Ishikawa (cell line): ENCODE results near the gene GAS2L3.

ENCODE experiments used
- CEBPB ChIP-seq: IDR thresholded peaks from 2 replicates; pipeline ENCODE4 v1.6.1; 2012
- CREB1 ChIP-seq: IDR thresholded peaks from 2 replicates; pipeline ENCODE4 v1.6.1; 2012; ENCODE audit warnings: low read depth
- EGR1 ChIP-seq: IDR thresholded peaks from 2 replicates; pipeline ENCODE4 v1.6.1; 2012
- EP300 ChIP-seq: IDR thresholded peaks from 2 replicates; pipeline ENCODE4 v1.6.1; 2012; ENCODE audit warnings: borderline replicate concordance
- FOXM1 ChIP-seq: IDR thresholded peaks from 2 replicates; pipeline ENCODE4 v1.6.1; 2012; ENCODE audit warnings: low read depth, borderline replicate concordance
- NFIC ChIP-seq: IDR thresholded peaks from 2 replicates; pipeline ENCODE4 v1.6.1; 2012
- RAD21 ChIP-seq: IDR thresholded peaks from 2 replicates; pipeline ENCODE4 v1.6.1; 2012; ENCODE audit warnings: low read depth
- TAF1 ChIP-seq: IDR thresholded peaks from 2 replicates; pipeline ENCODE4 v1.6.1; 2012; ENCODE audit warnings: low read depth, mild to moderate bottlenecking
- TCF12 ChIP-seq: IDR thresholded peaks from 2 replicates; pipeline ENCODE4 v1.6.1; 2012; ENCODE audit warnings: low read depth
- TEAD4 ChIP-seq: IDR thresholded peaks from 2 replicates; pipeline ENCODE4 v1.6.1; 2012
- YY1 ChIP-seq: IDR thresholded peaks from 2 replicates; pipeline ENCODE4 v1.6.1; 2012; ENCODE audit warnings: low read depth
- ZBTB7A ChIP-seq: IDR thresholded peaks from 2 replicates; pipeline ENCODE4 v1.6.1; 2012; ENCODE audit warnings: low read depth
- TF ChIP-seq, protein P1 (sequence below): IDR thresholded peaks from 2 replicates; pipeline ENCODE4 v1.6.1; 2012
- TF ChIP-seq, protein P2 (sequence below): IDR thresholded peaks from 2 replicates; pipeline ENCODE4 v1.6.1; 2012
- TF ChIP-seq, protein P3 (sequence below): IDR thresholded peaks from 2 replicates; pipeline ENCODE4 v1.6.1; 2012; ENCODE audit warnings: low read depth, mild to moderate bottlenecking

The GAS2L3 gene

DNA sequence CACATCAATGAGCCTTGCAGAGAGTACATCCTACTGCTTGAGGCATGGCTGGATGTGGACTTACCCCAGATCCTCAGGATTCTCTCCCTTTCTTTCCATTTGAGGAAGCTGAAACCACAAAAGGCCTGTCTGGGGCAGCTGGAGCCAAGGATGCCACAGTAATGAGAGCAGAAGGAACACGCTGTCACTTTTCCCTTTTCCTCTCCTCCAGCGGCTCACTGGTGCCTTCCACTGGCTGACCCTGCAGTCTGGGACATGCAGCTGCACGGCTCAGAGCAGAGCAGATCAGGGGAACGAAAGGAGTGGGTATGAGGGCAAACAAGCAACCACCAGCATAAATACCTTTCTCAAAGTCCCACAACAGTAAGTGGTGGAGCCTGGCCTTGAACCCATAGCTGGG, 78.2 kb downstream of the GAS2L3 start:
- no peak for TF ChIP-seq YY1
- no peak for TF ChIP-seq FOXM1
- no peak for TF ChIP-seq RAD21
- TF ChIP-seq TCF12, result no peak
- TF ChIP-seq, protein P1, sequence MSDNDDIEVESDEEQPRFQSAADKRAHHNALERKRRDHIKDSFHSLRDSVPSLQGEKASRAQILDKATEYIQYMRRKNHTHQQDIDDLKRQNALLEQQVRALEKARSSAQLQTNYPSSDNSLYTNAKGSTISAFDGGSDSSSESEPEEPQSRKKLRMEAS, result no peak
- TF ChIP-seq CEBPB, result no peak
- TF ChIP-seq CREB1, result no peak
- TF ChIP-seq, protein P2, sequence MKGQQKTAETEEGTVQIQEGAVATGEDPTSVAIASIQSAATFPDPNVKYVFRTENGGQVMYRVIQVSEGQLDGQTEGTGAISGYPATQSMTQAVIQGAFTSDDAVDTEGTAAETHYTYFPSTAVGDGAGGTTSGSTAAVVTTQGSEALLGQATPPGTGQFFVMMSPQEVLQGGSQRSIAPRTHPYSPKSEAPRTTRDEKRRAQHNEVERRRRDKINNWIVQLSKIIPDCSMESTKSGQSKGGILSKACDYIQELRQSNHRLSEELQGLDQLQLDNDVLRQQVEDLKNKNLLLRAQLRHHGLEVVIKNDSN, result no peak
- no peak for TF ChIP-seq TEAD4
- no peak for TF ChIP-seq NFIC
- no peak for TF ChIP-seq ZBTB7A
- no peak for TF ChIP-seq TAF1
- no peak for TF ChIP-seq EP300
- TF ChIP-seq EGR1, result no peak
- TF ChIP-seq, protein P3, sequence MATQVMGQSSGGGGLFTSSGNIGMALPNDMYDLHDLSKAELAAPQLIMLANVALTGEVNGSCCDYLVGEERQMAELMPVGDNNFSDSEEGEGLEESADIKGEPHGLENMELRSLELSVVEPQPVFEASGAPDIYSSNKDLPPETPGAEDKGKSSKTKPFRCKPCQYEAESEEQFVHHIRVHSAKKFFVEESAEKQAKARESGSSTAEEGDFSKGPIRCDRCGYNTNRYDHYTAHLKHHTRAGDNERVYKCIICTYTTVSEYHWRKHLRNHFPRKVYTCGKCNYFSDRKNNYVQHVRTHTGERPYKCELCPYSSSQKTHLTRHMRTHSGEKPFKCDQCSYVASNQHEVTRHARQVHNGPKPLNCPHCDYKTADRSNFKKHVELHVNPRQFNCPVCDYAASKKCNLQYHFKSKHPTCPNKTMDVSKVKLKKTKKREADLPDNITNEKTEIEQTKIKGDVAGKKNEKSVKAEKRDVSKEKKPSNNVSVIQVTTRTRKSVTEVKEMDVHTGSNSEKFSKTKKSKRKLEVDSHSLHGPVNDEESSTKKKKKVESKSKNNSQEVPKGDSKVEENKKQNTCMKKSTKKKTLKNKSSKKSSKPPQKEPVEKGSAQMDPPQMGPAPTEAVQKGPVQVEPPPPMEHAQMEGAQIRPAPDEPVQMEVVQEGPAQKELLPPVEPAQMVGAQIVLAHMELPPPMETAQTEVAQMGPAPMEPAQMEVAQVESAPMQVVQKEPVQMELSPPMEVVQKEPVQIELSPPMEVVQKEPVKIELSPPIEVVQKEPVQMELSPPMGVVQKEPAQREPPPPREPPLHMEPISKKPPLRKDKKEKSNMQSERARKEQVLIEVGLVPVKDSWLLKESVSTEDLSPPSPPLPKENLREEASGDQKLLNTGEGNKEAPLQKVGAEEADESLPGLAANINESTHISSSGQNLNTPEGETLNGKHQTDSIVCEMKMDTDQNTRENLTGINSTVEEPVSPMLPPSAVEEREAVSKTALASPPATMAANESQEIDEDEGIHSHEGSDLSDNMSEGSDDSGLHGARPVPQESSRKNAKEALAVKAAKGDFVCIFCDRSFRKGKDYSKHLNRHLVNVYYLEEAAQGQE, result no peak

DNA sequence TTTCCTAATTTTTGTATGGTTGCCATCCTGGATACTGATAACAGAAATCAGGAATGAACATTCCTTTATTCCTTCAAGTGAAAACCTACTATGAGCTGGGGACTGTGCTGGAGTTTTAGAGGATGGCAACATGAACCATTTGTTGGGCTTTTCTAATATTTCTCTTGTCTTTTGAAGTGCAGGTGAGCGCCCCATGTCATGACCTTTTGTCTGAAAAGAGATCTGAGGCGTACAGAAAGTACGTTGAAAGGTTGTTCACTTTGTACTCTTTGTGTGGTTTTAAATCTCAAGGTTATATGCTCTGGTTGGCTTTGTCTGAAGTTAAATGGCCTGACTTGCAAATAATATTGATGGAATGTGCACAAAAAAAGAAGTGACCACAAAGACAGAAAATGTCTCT, 79.0 kb downstream of the GAS2L3 start:
- TF ChIP-seq, protein P3, result no peak
- TF ChIP-seq TEAD4 (no peak), CREB1 (no peak), YY1 (no peak), RAD21 (no peak), FOXM1 (no peak), ZBTB7A (no peak), CEBPB (no peak), EGR1 (no peak)
- TF ChIP-seq, protein P2, result no peak

DNA sequence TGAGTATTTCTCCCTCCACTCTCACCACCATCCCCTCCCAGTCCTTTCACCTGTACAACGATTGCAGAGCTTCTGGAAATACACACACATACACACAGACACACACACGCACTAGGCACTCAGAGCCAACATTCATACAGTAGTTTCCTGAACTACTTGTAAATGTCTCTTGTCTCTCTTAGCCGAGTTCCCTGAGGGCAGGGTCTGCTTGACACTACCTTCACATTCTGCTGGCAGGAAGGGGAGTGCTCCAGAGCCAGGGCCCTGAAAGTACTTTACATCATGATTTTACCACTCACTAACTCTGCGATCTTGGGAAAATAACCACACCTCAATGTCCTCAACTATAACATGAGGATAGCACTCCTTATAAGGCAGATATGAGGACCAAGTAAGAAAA, 82.7 kb downstream of the GAS2L3 start:
- no peak for TF ChIP-seq RAD21
- no peak for TF ChIP-seq TAF1
- TF ChIP-seq, protein P1, result no peak
- TF ChIP-seq EP300, result no peak
- TF ChIP-seq CREB1, result no peak
- TF ChIP-seq TEAD4, result no peak
- TF ChIP-seq, protein P2, result no peak
- TF ChIP-seq NFIC, result no peak
- TF ChIP-seq, protein P3, result no peak
- no peak for TF ChIP-seq YY1
- no peak for TF ChIP-seq EGR1
- no peak for TF ChIP-seq FOXM1
- TF ChIP-seq ZBTB7A, result no peak
- no peak for TF ChIP-seq TCF12
- no peak for TF ChIP-seq CEBPB

DNA sequence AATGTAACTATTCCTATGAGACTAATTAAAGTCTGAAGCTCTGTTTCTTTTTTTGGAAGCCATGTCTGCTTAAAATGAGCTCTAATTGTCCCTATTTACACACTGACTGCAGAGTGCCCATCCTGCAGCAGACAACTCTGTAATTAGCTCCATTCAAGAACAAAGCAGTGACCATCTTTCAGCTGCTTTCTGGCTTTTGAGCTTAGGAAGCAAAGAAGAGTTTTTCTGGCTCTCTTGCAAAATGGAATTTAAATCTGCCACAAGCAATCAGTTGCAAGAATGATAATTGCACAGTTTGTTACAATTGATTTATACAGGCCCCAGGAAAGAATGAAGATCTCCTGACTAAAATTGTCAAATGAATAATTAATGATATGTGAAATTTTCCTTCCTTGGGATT, 83.4 kb downstream of the GAS2L3 start:
- TF ChIP-seq CEBPB, result no peak
- no peak for TF ChIP-seq TCF12
- TF ChIP-seq TEAD4, result no peak
- TF ChIP-seq NFIC, result no peak
- TF ChIP-seq ZBTB7A, result no peak
- TF ChIP-seq, protein P3, result no peak
- TF ChIP-seq, protein P1, result no peak
- no peak for TF ChIP-seq EGR1
- TF ChIP-seq, protein P2, result no peak
- no peak for TF ChIP-seq RAD21
- TF ChIP-seq YY1, result no peak
- no peak for TF ChIP-seq CREB1
- no peak for TF ChIP-seq TAF1
- no peak for TF ChIP-seq EP300
- TF ChIP-seq FOXM1, result no peak
